ENCODE measurements around the gene ABCC8.
A peak's percentile ranks its signal among the peaks of the same experiment; 100 is the strongest.

Gene ABCC8

GRCh38 chr11:17401316-17401715, 75.3 kb downstream of the ABCC8 start:
- no peak for DNase-seq

GRCh38 chr11:17400048-17400775, 76.4 kb downstream of the ABCC8 start:
- DNase-seq, result no peak

- DNase-seq, result no peak
Observed at GRCh38 chr11:17399236-17399635, 77.4 kb downstream of the ABCC8 start.

- no peak for DNase-seq
Observed at GRCh38 chr11:17397311-17398002, 79.2 kb downstream of the ABCC8 start.

- no peak for DNase-seq
Observed at GRCh38 chr11:17396598-17397310, 79.9 kb downstream of the ABCC8 start.

- no peak for DNase-seq
Observed at GRCh38 chr11:17395978-17396377, 80.7 kb downstream of the ABCC8 start.

- no peak for DNase-seq
Observed at GRCh38 chr11:17395554-17395961, 81.1 kb downstream of the ABCC8 start.

GRCh38 chr11:17394743-17395390, 81.8 kb downstream of the ABCC8 start:
- DNase-seq, result no peak

- no peak for DNase-seq
Observed at GRCh38 chr11:17393472-17393871, 83.2 kb downstream of the ABCC8 start.

GRCh38 chr11:17392872-17393271, 83.8 kb downstream of the ABCC8 start:
- DNase-seq, result no peak

GRCh38 chr11:17391493-17392355, 84.9 kb downstream of the ABCC8 start:
- DNase-seq, result no peak

GRCh38 chr11:17389957-17390649, 86.5 kb downstream of the ABCC8 start:
- no peak for DNase-seq

GRCh38 chr11:17389211-17389956, 87.3 kb downstream of the ABCC8 start:
- DNase-seq, result peak; percentile 81

GRCh38 chr11:17388609-17389210, 87.9 kb downstream of the ABCC8 start, which contains the start of gene KCNJ11:
KCNJ11 (minus strand) TSS chr11:17388659; CDS start chr11:17388091, 568 bp downstream.
- no peak for DNase-seq

- no peak for DNase-seq
Observed at GRCh38 chr11:17387811-17388210, 88.8 kb downstream of the ABCC8 start.

- DNase-seq, result no peak
Observed at GRCh38 chr11:17387254-17387653, 89.4 kb downstream of the ABCC8 start.

- DNase-seq, result peak; percentile 24
Observed at GRCh38 chr11:17386331-17387084, 90.1 kb downstream of the ABCC8 start.

- DNase-seq, result no peak
Observed at GRCh38 chr11:17385926-17386325, 90.7 kb downstream of the ABCC8 start.

GRCh38 chr11:17385492-17385891, 91.2 kb downstream of the ABCC8 start:
- no peak for DNase-seq
